SK-N-SH (cell line): ENCODE data around the gene MAP2. TPM values are rescaled to one million over a fixed set of nuclear protein-coding genes. Genes with fewer than 3 reads are reported as not detected.

Experiments used
- CTCF ChIA-PET: fragments of 300-600, 350-600 bp; formaldehyde crosslinking; extraction: SDS; loops from one replicate; lab custom pipeline; 2021; lab: Yijun Ruan, JAX
- POLR2A ChIA-PET: fragments of 350-600 bp; sonication (Branson Sonifier 250); formaldehyde crosslinking; extraction: SDS; loops from one replicate; lab custom pipeline; 2020; ENCODE audit warnings: antibody characterized with exemption, inconsistent platforms; lab: Yijun Ruan, JAX
- DNase-seq: peaks from one replicate; pipeline ENCODE4 v3.0.0; 2012
- H2AFZ ChIP-seq: fragments of 200-600 bp; sonication (generic); 2 replicates; pipeline ENCODE4 v1.8.1; 2016; ENCODE audit warnings: antibody characterized with exemption, mild to moderate bottlenecking, low read depth
- H3F3A ChIP-seq: fragments of 200-600 bp; sonication (generic); replicated peaks from 2 replicates; pipeline ENCODE3; 2016; ENCODE audit warnings: antibody characterized with exemption, mild to moderate bottlenecking; ENCODE audit not compliant: insufficient read depth
- H3K27ac ChIP-seq, 2 experiments: fragments of 200-500 bp in 1 of 2; fragments of 200-600 bp in 1 of 2; sonication (Bioruptor generic) in 1 of 2; sonication (generic), shearing (Covaris generic) in 1 of 2; 2 replicates each; pipeline versions ENCODE4 v1.5.1 to v1.6.1; 2014 to 2016; ENCODE audit warnings: low read depth in 2 of 2, inconsistent platforms in 1 of 2, low read length in 1 of 2, mild to moderate bottlenecking in 1 of 2, mixed read lengths in 1 of 2
- H3K27me3 ChIP-seq: fragments of 200-600 bp; sonication (generic), shearing (Covaris generic); 2 replicates; pipeline ENCODE4 v1.6.1; 2016; ENCODE audit warnings: mixed run types; ENCODE audit not compliant: insufficient read depth
- H3K36me3 ChIP-seq, 2 experiments: fragments of 200-500 bp in 1 of 2; fragments of 200-600 bp in 1 of 2; sonication (Bioruptor generic) in 1 of 2; sonication (generic) in 1 of 2; replicated peaks in 1 of 2; 2 replicates each; pipeline versions ENCODE3 to v1.5.1; 2014 to 2016; ENCODE audit warnings: low read length in 1 of 2, mild to moderate bottlenecking in 1 of 2; ENCODE audit not compliant: insufficient read depth in 2 of 2, control insufficient read depth in 1 of 2
- H3K4me1 ChIP-seq, 2 experiments: fragments of 200-500 bp in 1 of 2; fragments of 200-600 bp in 1 of 2; sonication (Bioruptor generic) in 1 of 2; sonication (generic), shearing (Covaris generic) in 1 of 2; 2 replicates each; pipeline versions ENCODE4 v1.5.1 to v1.6.1; 2014 to 2016; ENCODE audit warnings: low read depth in 1 of 2, low read length in 1 of 2, mixed run types in 1 of 2; ENCODE audit not compliant: insufficient read depth in 2 of 2, control insufficient read depth in 1 of 2
- H3K4me2 ChIP-seq: fragments of 200-600 bp; sonication (generic), shearing (Covaris generic); 2 replicates; pipeline ENCODE4 v1.6.1; 2017; ENCODE audit warnings: mixed run types
- H3K4me3 ChIP-seq, 2 experiments: fragments of 200-500 bp in 1 of 2; fragments of 200-600 bp in 1 of 2; sonication (Bioruptor generic) in 1 of 2; sonication (generic), shearing (Covaris generic) in 1 of 2; 2 replicates each; pipeline versions ENCODE4 v1.5.1 to v1.8.1; 2014 to 2016; ENCODE audit warnings: low read depth in 2 of 2, inconsistent platforms in 1 of 2, low read length in 1 of 2, mild to moderate bottlenecking in 1 of 2, mixed read lengths in 1 of 2, moderate library complexity in 1 of 2
- H3K79me2 ChIP-seq: fragments of 200-600 bp; sonication (generic); 2 replicates; pipeline ENCODE4 v1.8.1; 2017; ENCODE audit warnings: mild to moderate bottlenecking; ENCODE audit not compliant: insufficient read depth
- H3K9ac ChIP-seq: fragments of 200-600 bp; sonication (generic); 2 replicates; pipeline ENCODE4 v1.6.1; 2017; ENCODE audit warnings: mixed run types
- H3K9me2 ChIP-seq: fragments of 200-600 bp; sonication (generic); 2 replicates; pipeline ENCODE4 v1.6.1; 2017; ENCODE audit warnings: mixed run types
- H3K9me3 ChIP-seq: fragments of 200-600 bp; sonication (generic); 2 replicates; pipeline ENCODE4 v1.6.1; 2017; ENCODE audit warnings: mixed run types, mild to moderate bottlenecking, moderate library complexity
- H4K20me1 ChIP-seq: fragments of 200-600 bp; sonication (generic); 2 replicates; pipeline ENCODE4 v1.6.1; 2017; ENCODE audit warnings: mild to moderate bottlenecking, mixed run types; ENCODE audit not compliant: insufficient read depth
- CTCF ChIP-seq: fragments of 200-600 bp; sonication (generic); IDR thresholded peaks from 2 replicates; pipeline ENCODE4 v1.6.1; 2017; ENCODE audit warnings: antibody characterized with exemption, mild to moderate bottlenecking, moderate library complexity
- ELF1 ChIP-seq: IDR thresholded peaks from 2 replicates; pipeline ENCODE4 v1.4.0; 2012
- FOXJ3 ChIP-seq: sonication (generic); formaldehyde crosslinking; IDR thresholded peaks from 2 replicates; pipeline ENCODE4 v1.5.1; 2020; ENCODE audit warnings: mild to moderate bottlenecking, missing genetic modification reagents
- FOXM1 ChIP-seq: IDR thresholded peaks from 2 replicates; pipeline ENCODE4 v1.4.0; 2012; ENCODE audit warnings: low read depth, mild to moderate bottlenecking
- GABPA ChIP-seq: IDR thresholded peaks from 2 replicates; pipeline ENCODE4 v1.4.0; 2012; ENCODE audit warnings: low read depth, mild to moderate bottlenecking
- MEF2A ChIP-seq: IDR thresholded peaks from 2 replicates; pipeline ENCODE4 v1.4.0; 2012; ENCODE audit warnings: low read depth, borderline replicate concordance
- MXI1 ChIP-seq: IDR thresholded peaks from 2 replicates; pipeline ENCODE4 v1.6.1; 2012; ENCODE audit warnings: mild to moderate bottlenecking, low read depth, low read length, improper control_type of control experiment
- NRF1 ChIP-seq: IDR thresholded peaks from 2 replicates; pipeline ENCODE4 v1.6.1; 2012; ENCODE audit warnings: low read depth, mild to moderate bottlenecking, low read length
- RAD21 ChIP-seq: IDR thresholded peaks from 2 replicates; pipeline ENCODE4 v1.6.1; 2012; ENCODE audit warnings: mild to moderate bottlenecking, low read length
- RCOR1 ChIP-seq: fragments of 150-350 bp; IDR thresholded peaks from 2 replicates; pipeline ENCODE4 v1.6.1; 2017; ENCODE audit warnings: antibody characterized with exemption, low read length
- REST ChIP-seq: IDR thresholded peaks from 2 replicates; pipeline ENCODE4 v1.6.1; 2012; ENCODE audit warnings: mild to moderate bottlenecking, low read depth, low read length, moderate library complexity
- TCF12 ChIP-seq: IDR thresholded peaks from 2 replicates; pipeline ENCODE4 v1.4.0; 2012
- TEAD4 ChIP-seq: IDR thresholded peaks from 2 replicates; pipeline ENCODE4 v1.4.0; 2012; ENCODE audit warnings: mild to moderate bottlenecking, borderline replicate concordance; ENCODE audit not compliant: insufficient read depth
- USF2 ChIP-seq: fragments of 150-350 bp; IDR thresholded peaks from 2 replicates; pipeline ENCODE4 v1.6.1; 2017; ENCODE audit warnings: antibody characterized with exemption, low read length, low read depth, borderline replicate concordance
- YY1 ChIP-seq: IDR thresholded peaks from 2 replicates; pipeline ENCODE4 v1.4.0; 2012; ENCODE audit warnings: low read depth, mild to moderate bottlenecking
- WGBS: methylation state at CpG from one replicate; pipeline ENCODE4 v1.1.6; 2017; ENCODE audit warnings: low lambda C conversion rate; 5-methylcytosine and 5-hydroxymethylcytosine counted together
- polyA plus RNA-seq, 3 experiments: library from polyadenylated mRNA; depleted of rRNA; stranded (reverse); fragments of >200 nt; gene quantifications; 2 replicates each; pipeline ENCODE4 v1.2.3, GENCODE V29; 2012

The MAP2 gene
- polyA plus RNA-seq, 1 of the 3 experiments (the other 2 are of a cell fraction), result 7.8 TPM

- 91% methylated on average over 2 of the region's 2 CpGs for WGBS
- Histone ChIP-seq H3K27me3 (no peaks in the 10 kb centered on the region), H3K9ac (no peak overlapping the region), H4K20me1 (no peaks in the 10 kb centered on the region), H2AFZ (peak overlapping the region; percentile 59; the same call in 1 of the 2 replicates), H3K36me3 (peaks cover 0 to 9% of the 10 kb centered on the region in 2 experiments), H3K79me2 (no peaks in the 10 kb centered on the region), H3K27ac (peak overlapping the region in 1 of 2 experiments; percentile 49; a peak in 1 of 4 replicates), H3K9me3 (no peaks in the 10 kb centered on the region), H3K4me1 (peaks cover 0 to 30% of the 10 kb centered on the region in 2 experiments), H3K4me2 (no peak overlapping the region), H3K4me3 (no peak overlapping the region), H3F3A (peaks cover 22% of the 10 kb centered on the region), H3K9me2 (no peaks in the 10 kb centered on the region)
- DNase-seq, result no peak
- ChIA-PET POLR2A (no interaction called here), CTCF (no interaction called here)
- no peak for TF ChIP-seq YY1
- no peak for TF ChIP-seq NRF1
- no peak for TF ChIP-seq RCOR1
- TF ChIP-seq REST, result no peak
- no peak for TF ChIP-seq MXI1
- TF ChIP-seq TCF12, result no peak
- TF ChIP-seq FOXM1, result no peak
- TF ChIP-seq MEF2A, result no peak
- no peak for TF ChIP-seq ELF1
- TF ChIP-seq GABPA, result no peak
- TF ChIP-seq FOXJ3 (CRISPR knock-in tag), result no peak
- no peak for TF ChIP-seq USF2
- TF ChIP-seq RAD21, result no peak
- TF ChIP-seq CTCF, result no peak
- no peak for TF ChIP-seq TEAD4
Observed at GRCh38 chr2:209470466-209470865, 46.6 kb downstream of the MAP2 start.
